ENCODE results near the gene AGFG1.
"Not testable (repeated sequence)": the region's sequence is repeated elsewhere in the genome, so short reads cannot be mapped to it uniquely, and the experiment has no call there.

Gene AGFG1

GRCh38 chr2:227545990-227546389 is 74.0 kb downstream of the AGFG1 start:
- DNase-seq: no peak

- DNase-seq: no peak
Observed at GRCh38 chr2:227551836-227552235, 79.9 kb downstream of the AGFG1 start.

DNA sequence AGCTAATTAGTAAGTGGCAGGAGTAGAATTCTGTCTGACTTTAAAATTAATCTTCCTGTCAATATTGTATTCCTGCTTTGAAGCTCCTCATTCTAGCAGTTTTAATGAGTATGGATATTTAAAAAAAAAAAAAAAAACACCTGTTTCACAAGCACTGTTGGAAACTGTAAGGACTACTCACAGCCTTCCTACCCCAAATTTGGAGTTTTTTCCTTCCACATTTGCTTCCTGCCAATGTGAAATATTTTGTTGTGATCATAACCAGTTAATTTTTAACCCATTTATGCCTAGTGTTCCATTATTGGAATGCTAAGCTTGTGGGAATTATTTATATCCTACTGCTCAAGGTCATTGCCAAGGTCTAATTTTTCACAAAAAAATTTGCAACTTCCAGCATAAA is 90.6 kb downstream of the AGFG1 start:
- DNase-seq: no peak

DNA sequence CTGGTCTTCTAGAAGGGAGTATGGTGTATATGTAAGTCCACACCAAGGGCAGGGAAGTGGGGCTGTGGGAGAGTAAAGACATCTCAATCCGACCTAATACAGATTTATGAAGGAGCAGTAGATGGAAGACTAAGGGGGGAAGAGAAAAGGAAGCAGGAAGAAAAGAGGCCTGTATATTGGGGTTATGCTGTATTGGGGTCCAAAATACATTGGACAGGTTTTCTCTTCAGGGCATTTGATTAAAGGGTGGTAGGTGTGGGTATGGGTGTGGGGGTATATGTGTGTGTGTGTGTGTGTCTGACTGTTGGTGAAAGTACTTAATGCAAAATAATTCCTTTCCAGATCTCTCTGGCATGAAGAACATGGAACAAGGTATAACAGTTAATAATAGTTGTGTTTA is 93.1 kb downstream of the AGFG1 start:
- no peak for DNase-seq

GRCh38 chr2:227566012-227566411 is 94.1 kb downstream of the AGFG1 start:
- no peak for DNase-seq

DNA sequence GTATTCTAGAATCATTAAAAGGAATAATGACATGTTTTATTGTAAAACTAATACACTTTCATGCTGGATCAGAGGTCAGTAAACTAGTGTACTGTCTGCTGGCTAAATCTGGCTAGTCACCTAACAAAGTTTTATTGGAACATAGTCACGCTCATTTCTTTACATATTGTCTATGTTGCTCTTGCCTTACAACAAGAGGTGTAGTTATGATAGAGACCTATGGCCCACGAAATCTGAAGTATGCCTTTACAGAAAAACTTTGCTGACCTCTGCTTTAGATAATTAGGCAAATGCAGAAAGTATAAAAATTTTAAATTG is 96.9 kb downstream of the AGFG1 start:
- no peak for DNase-seq

DNA sequence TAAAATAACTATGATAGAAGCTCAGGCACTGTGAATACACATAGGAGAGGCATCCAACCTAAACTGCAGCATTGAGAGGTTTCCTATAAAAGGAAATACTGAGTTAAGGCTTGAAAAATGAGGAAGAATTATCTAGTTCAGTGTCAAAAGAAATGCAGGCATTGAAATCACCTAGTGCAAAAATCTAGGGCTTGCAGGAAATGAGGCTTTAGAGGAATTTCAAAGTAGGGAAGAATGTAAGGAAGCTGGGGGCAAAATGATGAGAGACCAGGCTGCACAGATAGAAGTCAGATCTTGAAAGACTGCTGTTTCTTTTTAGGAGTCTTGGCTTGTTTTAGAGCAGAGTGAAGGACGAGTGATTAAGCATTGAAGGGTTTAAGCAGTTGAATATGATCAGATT is 98.7 kb downstream of the AGFG1 start:
- peak; percentile 17 for DNase-seq

DNA sequence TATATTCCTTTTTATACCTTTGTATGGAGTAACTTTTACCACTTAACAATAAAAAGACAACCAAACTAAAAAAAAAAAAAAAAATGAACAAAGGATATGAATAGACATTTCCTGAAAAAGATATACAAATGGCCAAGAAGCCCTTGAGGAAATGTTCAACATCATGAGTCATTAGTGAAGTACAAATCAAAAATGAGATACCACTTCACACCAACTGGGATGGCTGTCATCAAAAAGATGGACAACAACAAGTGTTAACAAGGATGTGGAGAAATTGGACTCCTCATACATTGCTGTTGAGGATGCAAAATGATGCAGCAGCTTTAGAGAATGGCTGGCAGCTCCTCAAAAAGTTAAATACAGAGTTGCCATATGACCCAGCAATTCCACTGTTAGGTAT is 104.2 kb downstream of the AGFG1 start:
- DNase-seq: no peak

DNA sequence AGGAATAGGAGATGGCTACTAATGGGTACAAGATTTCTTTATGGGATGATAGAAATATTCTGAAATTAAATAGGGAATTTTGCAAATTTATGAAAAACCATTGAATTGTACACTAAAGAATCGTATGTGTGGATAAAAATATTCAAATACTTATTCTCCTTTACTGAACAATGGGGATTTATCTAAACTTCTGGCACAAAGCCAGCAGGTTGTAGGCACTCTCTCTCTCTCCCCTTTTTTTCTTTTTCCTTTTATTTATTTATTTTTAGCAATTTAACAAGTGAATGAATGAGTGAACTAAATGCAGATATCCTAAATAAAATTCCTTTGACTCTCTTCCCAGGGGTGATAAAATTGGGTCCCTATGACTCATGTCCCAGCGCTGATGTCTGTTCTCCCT is 104.9 kb downstream of the AGFG1 start:
- DNase-seq: no peak

- DNase-seq: no peak
Observed at GRCh38 chr2:227577555-227577954, 105.6 kb downstream of the AGFG1 start.

DNA sequence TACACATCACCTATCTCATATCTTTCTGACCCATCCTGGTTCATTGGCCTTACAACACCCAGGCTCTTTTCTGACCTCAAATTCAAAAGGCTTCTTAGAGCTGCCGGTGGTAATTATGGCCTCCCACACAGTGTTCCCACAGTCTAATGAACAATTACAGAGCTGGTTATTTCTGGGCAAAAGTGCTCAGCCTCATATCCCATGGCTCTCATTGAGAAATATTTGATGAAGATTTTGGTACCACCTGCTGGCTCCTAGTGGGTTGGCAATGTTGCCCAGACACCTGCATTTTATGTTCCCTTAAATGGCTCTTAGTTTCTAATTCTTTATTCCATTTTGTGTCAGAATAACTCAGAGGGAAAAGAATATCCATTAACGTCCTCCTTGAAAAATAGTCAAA is 106.7 kb downstream of the AGFG1 start:
- DNase-seq: no peak

DNA sequence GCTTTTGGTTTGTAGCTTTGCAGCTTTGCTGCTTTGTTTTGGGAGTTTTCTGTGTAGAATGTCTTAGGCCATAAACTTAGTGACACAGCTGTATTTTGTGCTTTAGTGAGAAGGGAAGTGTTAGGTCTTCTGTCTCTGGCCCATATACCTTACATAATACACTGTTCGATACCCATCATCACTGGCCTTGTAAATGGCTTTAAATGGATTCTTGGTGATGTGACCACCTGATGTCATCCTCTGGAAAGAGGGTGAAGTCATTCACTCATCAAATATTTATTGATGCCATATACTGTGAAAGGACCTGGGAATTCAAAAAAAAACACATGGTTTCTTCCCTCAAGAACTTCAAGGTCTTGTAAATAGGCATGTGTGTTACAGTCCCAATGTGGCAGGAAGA is 107.8 kb downstream of the AGFG1 start:
- DNase-seq: no peak

DNA sequence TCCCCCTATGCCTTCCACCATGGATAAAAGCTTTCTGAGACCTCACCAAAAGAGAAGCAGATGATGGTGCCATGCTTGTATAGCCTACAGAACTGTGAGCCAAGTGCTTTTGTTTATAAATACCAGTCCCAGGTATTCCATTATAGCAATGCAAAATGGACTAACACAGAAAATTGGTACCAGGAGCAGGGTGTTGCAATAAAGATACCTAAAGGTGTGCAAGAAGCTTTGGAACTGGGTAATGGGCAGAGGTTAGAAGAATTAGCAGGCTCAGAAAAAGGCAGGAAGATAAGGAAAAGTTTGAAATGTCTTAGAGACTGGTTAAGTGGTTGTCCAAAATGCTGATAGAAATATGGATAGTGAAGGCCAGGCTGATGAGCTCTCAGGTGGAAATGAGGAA is 110.4 kb downstream of the AGFG1 start:
- no peak for DNase-seq

DNA sequence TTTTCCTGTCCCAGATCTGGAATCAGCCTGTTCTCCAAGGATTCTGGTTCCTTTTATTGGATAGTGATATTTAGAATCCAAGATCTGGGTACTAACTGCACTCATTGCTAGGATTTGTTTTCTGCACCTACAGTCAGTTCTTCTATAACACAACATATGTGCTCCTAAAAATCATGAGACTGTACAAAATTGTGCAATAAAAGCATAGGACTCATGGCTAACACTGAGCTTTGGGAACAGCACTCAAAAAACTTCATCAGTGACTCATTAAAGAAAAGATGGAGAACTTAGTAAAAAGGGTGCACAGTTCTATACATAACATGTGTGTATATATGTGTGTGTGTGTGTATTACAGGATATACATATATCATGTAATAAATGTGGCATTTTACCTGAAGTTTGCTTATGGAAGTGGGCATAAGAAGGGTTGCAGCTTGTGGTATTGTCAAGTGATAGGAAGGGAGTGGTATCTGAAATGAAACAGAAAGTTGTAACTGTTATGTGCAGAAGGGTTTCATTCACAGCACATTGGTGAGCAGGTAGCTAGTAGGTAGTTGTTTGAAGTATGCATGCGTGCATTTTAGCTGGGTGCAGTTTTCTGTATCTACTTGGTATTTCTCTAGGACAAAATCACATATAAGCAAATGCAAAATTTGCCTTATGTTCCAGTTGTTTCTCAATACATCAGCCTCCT is 120.9 kb downstream of the AGFG1 start:
- no peak for DNase-seq

- DNase-seq: no peak
Observed at GRCh38 chr2:227595797-227596196, 123.8 kb downstream of the AGFG1 start.

DNA sequence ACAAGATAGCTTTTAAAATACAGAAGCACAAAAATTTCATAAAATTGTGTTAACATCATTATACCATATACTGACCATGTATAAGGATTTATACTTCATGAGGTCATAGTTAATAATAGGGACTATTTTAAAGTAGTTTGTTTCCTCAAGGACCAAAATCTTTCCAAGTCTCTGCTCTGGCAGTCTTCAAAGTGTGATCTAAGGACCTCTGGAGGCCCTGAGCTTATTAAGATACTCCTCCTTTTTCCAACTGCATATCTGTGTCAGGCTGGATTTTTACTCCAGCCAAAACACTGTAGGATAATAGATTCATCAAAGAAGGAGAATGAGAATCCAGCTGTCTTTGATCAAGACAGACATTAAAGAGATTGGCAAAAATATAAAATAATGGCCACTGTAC is 125.1 kb downstream of the AGFG1 start:
- DNase-seq: no peak

- DNase-seq: peak; percentile 36
Observed at GRCh38 chr2:227597998-227598397, 126.0 kb downstream of the AGFG1 start.

DNA sequence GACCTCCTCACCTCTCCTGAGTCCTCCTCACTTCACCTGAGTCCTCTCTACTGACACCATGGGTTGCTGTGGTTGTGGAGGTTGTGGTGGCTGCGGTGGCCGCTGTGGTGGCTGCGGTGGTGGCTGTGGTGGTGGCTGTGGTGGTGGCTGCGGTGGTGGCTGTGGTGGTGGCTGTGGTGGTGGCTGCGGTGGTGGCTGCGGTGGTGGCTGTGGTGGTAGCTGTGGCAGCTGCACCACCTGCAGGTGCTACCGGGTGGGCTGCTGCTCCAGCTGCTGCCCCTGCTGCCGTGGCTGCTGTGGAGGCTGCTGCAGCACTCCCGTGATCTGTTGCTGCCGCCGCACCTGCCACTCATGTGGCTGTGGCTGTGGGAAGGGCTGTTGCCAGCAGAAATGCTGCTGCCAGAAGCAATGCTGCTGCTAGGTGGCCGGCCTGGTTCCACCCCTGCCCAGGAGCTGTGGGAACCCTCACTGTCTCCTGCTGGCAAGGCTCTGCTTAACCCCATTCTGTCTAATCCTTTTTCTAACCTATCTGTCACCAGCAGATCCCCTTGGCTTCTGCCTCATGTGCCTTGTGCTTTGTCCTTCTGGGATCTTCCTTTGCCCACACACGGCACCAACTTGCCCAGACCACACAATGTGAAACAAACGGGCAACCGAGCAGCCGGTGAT is 127.0 kb downstream of the AGFG1 start, which contains the start of gene SCYGR2:
Gene SCYGR2, plus strand, starts transcription at position 59 of the 669 bp plus-strand sequence. Its CDS starts 0 bp downstream, at position 59.
- DNase-seq: not testable (repeated sequence)

GRCh38 chr2:227602358-227602757 is 130.4 kb downstream of the AGFG1 start:
- no peak for DNase-seq

DNA sequence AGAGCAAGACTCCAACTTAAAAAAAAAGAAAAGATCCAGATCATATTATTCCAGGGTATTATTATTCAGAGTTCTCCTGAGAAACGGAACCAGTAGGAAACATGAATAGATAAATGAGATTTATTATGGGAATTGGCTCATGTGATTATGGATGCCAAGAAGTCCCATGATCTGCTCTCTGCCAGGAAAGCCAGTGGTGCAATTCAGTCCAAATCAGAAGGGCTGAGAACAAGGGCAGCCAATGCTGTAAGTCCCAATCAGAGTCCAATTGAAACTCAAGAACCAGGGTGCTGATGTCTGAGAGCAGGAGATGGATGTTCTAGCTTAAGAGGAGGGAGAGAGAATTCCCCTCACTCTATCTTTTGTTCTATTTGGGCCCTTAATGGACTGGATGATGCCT is 134.5 kb downstream of the AGFG1 start:
- DNase-seq: no peak

- peak; percentile 16 for DNase-seq
Observed at GRCh38 chr2:227607941-227608340, 136.0 kb downstream of the AGFG1 start.

DNA sequence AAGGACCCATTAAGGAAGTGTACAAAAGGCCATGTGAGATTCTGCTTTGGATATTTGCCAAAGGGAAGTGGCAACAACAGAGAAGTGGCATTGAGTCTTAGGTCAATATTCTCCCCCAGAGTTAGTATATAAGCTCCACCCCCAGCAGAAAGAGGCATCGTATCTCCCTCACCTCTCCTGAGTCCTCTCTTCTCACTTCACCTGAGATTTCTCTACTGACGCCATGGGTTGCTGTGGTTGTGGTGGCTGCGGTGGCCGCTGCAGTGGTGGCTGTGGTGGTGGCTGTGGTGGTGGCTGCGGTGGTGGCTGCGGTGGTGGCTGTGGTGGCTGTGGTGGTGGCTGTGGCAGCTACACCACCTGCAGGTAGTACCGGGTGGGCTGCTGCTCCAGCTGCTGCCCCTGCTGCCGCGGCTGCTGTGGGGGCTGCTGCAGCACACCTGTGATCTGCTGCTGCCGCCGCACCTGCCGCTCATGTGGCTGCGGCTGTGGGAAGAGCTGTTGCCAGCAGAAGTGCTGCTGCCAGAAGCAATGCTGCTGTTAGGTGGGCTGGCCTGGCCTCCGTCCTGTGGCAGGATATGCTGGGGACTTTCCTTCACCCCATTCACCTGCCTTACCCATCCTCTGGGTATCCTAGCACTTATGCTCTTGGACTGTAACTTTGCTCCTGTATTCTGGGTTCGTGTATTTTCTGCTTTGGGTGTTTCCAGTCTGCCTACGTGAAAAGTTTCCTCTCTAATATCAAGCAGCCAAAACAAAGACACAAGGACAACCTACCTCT is 136.8 kb downstream of the AGFG1 start:
- no peak for DNase-seq

DNA sequence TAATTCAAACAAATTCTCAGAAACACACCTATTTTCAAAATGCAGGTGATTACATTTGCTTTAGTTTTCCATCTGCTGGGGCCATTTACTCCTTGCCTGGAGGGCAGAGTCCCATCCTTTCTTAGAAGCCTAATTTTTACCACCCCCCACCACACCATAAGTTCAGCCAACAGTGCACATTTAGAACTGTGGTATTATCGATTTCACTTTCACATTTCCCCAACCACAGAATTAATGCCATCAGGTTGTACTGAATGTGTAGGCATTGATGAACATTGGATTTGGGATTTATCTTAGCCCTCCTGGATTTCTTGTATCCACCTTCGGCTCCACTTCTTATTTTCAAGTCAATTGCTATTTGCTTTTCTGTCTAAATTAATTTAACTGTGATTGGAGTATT is 138.2 kb downstream of the AGFG1 start:
- DNase-seq: no peak
